GM12878 (cell line): Measurements from ENCODE around the gene IL20RA. TPM values are rescaled to one million over a fixed set of nuclear protein-coding genes. Genes with fewer than 3 reads are reported as not detected.
A peak's percentile ranks its signal among the peaks of the same experiment; 100 is the strongest.

Experiments
- ATF7 ChIP-seq: fragments of 450-650 bp; IDR thresholded peaks from 2 replicates; pipeline ENCODE4 v1.6.1; 2016; ENCODE audit warnings: low read depth, mild to moderate bottlenecking
- BHLHE40 ChIP-seq, 2 experiments: fragments of 450-650 bp in 1 of 2; IDR thresholded peaks; 2 replicates each; pipeline ENCODE4 v1.6.1; 2011 to 2017; ENCODE audit warnings: low read depth in 2 of 2, borderline replicate concordance in 1 of 2, improper control_type of control experiment in 1 of 2, low read length in 1 of 2, mild to moderate bottlenecking in 1 of 2
- E2F8 ChIP-seq: fragments of 450-650 bp; IDR thresholded peaks from 2 replicates; pipeline ENCODE4 v1.6.1; 2018; ENCODE audit warnings: mild to moderate bottlenecking, low read depth, moderate library complexity; ENCODE audit not compliant: partially characterized antibody
- EGR1 ChIP-seq, 2 experiments: IDR thresholded peaks; 1 replicate in 1 of 2; 2 replicates in 1 of 2; pipeline ENCODE4 v1.6.1; 2011 to 2012; ENCODE audit warnings: low read depth in 2 of 2, low read length in 2 of 2, borderline replicate concordance in 1 of 2, mild to moderate bottlenecking in 1 of 2, moderate library complexity in 1 of 2
- NRF1 ChIP-seq: conservative IDR thresholded peaks from 2 replicates; pipeline ENCODE4 v1.6.1; 2011; ENCODE audit warnings: mild to moderate bottlenecking, low read depth, low read length, improper control_type of control experiment
- ZBTB33 ChIP-seq: fragments of 450-650 bp; IDR thresholded peaks from 2 replicates; pipeline ENCODE4 v1.6.1; 2017; ENCODE audit warnings: mild to moderate bottlenecking
- polyA plus RNA-seq, 11 experiments: library from polyadenylated mRNA; depleted of rRNA in 4 of 11; unstranded in 6 of 11; stranded (reverse) in 5 of 11; fragments of >200 nt; fragmentation: Nextera tagmentation in 4 of 11; fragmentation: Illumina TruSeq in 1 of 11; extraction: Ambion mirVana in 4 of 11; extraction: Trizol in 1 of 11; gene quantifications; 1 replicate in 1 of 11; 2 replicates in 10 of 11; pipeline versions ENCODE4 v1.2.1 to v1.2.3, GENCODE V29; 2011 to 2016; ENCODE audit warnings: inconsistent platforms in 2 of 11, missing spikeins in 2 of 11, low read depth in 1 of 11
- total RNA-seq, 4 experiments: library from RNA; depleted of rRNA in 3 of 4; stranded (reverse); fragments of >200 nt in 3 of 4; fragmentation: Illumina TruSeq in 1 of 4; extraction: Trizol in 1 of 4; gene quantifications; 2 replicates each; pipeline versions ENCODE4 v1.2.1 to v1.2.3, GENCODE V29; 2013 to 2021

The IL20RA gene
- total and polyA plus RNA-seq, 10 of the 15 experiments (the other 5 are each of a cell fraction or from before 2014, with no cell fraction given), result 0.02 to 0.16 (median 0.09) TPM; not detected in 3

GRCh38 chr6:137084865-137085617 is 40.3 kb upstream of the IL20RA start (continued):
- TF ChIP-seq EGR1 (IDR thresholded peaks at IDR 0.05; ENCODE audit: borderline replicate concordance in 1 of 2, low read depth in 2 of 2, low read length in 2 of 2), result no peak
- no peak for TF ChIP-seq E2F8
- no peak for TF ChIP-seq ZBTB33
- no peak for TF ChIP-seq BHLHE40 (IDR thresholded peaks at IDR 0.05; ENCODE audit: borderline replicate concordance in 1 of 2, low read depth in 2 of 2, low read length in 1 of 2)
- no peak for TF ChIP-seq NRF1
- peak; percentile 86 for TF ChIP-seq ATF7
